Caki2 (cell line): ENCODE results near the gene PTTG2. TPM values are rescaled to one million over a fixed set of nuclear protein-coding genes. Genes with fewer than 3 reads are reported as not detected.

Source experiments
- DNase-seq: peaks from one replicate; pipeline ENCODE4 v3.0.0-alpha.2; 2015; ENCODE audit warnings: low read depth
- in situ Hi-C: cut with HindIII; loops from 2 replicates; pipeline ENCODE4 v1.10.0; 2016; ENCODE audit warnings: low sequenced_read_pairs, low pct_unique_long_range_greater_than_20kb, mixed read lengths
- total RNA-seq: library from RNA; depleted of rRNA; stranded (reverse); fragments of >200 nt; shearing (Covaris generic); gene quantifications from 2 replicates; pipeline ENCODE4 v1.2.3, GENCODE V29; 2014; ENCODE audit warnings: low replicate concordance

The PTTG2 gene
- total RNA-seq, 1 experiment from 2014 or later: not detected

GRCh38 chr4:37978248-37978924, 18.2 kb downstream of the PTTG2 start:
- DNase-seq: no peak
- in situ Hi-C loops: no loop called here

DNA sequence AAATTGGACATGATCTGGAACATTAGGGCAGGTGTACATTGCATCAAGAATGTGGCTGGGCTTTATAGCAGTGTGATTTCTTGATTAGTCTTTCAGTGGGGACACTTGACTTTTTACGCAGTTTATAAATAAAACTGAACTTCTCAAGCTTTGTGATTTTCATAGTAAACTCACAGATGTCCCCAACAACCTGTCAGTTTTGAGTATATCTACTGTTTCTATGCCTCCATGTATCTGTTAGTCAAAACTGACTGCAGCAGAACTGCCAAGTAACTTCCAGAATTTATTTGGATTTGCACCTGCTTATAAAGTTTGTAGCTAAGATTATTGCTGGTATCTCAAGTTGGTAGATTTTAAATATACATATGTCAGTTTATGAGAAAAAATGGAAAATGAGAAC, 20.0 kb downstream of the PTTG2 start:
- no peak for DNase-seq
- in situ Hi-C loops: no loop called here

DNA sequence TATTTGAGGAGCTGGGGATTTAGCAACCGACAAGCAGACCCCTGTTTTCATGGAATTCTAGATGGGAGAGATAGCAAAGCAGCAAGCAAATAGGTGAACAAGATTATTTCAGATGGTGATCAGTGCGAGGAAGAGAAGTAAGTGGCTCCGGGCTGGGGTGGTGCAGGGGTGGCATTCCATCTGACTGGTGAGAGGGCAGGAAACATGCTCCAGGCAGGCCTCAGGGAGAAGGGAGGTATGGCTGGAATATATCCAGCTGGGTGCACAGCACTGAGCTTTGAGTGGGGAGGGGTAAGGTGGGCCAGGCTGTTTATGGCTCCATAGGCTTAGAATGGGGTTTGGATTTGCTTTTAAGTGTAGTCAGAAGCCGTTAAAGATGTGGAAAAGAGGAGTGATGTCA, 21.2 kb downstream of the PTTG2 start:
- no peak for DNase-seq
- in situ Hi-C loops: no loop called here

- in situ Hi-C loops: no loop called here
- DNase-seq: no peak
Measured at GRCh38 chr4:37981844-37982720, 21.9 kb downstream of the PTTG2 start.

DNA sequence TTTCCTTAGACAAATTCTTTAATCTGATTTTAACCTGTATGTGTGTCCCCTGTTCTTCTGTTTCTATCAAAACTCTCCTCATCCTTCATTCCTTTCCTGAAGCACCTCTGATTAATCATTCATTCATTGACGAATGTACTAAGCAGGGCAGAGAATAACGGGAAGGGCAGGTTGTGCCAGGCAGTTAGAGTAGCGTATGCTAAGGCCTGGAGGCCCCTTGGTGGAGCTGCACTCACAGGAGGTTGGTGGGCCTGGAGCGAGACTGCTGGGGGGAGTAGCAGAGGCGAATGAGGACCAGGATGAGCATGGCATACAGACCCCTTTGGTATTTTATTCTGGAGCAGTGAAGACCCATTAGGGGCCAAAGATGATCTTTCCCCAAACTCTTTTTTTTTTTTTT, 22.5 kb downstream of the PTTG2 start:
- in situ Hi-C loops: no loop called here
- DNase-seq: no peak

- in situ Hi-C loops: no loop called here
Measured at GRCh38 chr4:37983951-37984350, 23.8 kb downstream of the PTTG2 start.

DNA sequence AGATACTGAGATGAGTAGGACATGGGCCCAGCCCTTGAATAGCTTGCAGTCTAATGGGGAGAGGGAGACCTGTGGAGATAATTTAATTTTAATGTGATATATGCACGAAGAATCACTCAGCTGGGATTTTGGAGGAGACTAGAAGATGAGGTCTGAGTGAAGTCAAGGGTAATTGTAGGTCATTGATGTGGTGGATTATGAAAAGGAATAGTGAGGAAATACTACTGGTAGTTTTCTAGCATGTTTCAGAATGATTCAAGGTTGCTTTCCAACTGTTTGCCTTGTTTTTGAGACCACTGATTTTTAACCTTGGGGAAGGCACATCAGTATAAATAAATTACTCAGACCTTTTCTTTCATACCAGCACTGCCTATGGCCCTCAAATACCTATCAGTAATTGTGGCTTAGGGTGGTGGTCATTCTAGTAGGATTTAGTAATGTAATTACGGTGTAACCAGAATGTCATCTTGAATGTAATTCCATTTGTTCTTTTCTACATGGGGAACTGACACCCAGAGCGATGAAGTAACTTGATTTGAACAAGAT, 25.6 kb downstream of the PTTG2 start:
- in situ Hi-C loops: no loop called here

More at GRCh38 chr4:37983951-37984350, 23.8 kb downstream of the PTTG2 start:
- no peak for DNase-seq

GRCh38 chr4:37988670-37989069, 28.5 kb downstream of the PTTG2 start:
- DNase-seq: no peak
- in situ Hi-C loops: no loop called here

More for the DNA sequence above, 25.6 kb downstream of the PTTG2 start:
- no peak for DNase-seq

DNA sequence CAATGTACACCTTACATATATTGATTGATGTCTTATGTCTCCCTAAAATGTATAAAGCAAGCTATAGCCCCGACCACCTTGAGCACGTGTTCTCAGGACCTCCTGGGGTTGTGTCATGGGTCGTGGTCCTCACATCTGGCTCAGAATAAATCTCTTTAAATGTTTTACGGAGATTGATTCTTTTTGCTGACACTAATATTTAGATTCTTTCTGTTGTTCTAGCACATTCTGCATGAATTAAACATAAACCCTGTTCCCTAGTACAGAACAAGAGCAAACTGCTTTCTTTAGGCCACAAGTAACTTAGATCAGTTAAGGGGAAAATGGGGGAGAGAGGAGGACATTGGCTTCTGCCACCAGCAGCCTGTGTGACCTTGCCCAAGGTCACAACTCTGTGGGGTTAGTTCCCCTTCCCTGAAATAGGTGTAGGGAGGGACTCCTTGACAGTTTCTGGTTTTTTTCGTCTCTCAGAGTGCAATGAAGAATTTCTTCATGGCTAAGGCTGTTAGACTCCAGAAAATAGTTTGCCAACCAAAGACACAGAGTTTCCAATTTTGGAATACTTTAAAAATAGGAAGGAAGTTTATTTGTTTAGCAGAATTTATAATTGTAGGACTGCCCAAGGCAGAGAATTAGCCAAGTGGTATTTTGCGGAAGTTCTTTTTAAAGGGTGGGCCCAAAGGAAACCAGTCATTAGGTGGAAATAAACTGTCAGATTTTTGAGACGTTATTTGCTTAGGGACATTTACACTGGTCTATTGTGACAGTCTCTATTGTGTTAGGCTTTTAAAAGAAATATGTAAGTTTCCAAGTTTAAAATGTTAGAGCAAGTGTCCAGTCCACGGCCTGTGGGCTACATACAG, 29.4 kb downstream of the PTTG2 start:
- no peak for DNase-seq
- in situ Hi-C loops: no loop called here

- DNase-seq: no peak
- in situ Hi-C loops: no loop called here
Measured at GRCh38 chr4:37990731-37991245, 30.6 kb downstream of the PTTG2 start.

DNA sequence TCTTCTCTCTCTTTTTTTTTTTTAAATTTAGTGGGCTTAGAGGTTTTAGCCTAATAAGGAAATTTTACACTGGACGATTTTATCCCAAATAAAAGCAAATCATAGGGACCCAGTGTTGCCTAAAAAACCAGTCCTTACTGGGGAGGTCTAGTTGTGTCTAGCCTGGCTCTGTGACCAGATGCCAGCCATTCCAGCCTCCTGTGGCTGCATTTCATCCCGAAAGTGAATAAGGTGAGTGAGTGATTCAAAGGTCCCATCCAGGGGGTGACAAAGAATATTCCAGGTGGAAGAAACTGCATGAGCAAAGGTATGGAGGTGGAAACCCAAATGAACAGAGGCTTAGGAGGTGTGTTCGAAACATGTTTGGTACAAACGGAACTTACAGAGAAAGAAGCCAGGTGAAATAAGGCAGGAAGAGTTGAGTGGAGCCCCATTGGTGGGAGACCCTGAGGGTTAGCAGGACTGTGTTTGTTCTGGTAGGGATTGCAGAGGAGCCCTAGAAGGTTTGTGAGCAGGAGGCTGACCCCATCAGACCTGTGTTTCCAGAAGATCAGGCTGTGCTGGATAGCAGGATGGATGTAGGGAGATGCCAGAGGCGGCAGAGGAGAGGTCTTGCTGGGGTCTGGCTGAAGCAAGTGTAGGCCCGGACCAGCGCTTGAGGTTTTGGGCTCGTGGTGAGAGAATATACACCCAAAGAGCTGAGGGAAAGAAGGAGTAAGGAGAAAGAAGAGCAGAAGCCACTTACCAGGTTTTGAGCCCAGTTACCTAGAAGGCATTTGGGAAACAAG, 31.6 kb downstream of the PTTG2 start:
- in situ Hi-C loops: no loop called here
- DNase-seq: no peak

DNA sequence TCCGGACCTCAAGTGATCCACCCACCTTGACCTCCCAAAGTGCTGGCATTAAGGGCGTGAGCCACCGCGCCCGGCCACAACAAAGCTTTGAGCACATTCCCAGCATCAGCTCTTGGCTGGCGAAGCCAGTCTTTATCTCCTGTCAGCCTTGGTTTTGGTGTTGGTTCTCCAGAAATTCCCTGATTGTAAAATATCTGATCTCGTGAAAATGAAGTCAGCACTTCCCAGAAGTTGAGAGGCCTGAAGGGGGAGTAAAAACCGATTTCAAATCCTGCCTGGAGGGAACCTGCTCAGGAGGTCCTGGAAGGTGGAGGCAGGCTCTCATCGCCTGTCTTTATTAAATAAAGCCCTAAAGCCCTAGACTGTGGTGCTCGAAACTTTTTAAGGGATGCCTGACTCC, 33.6 kb downstream of the PTTG2 start:
- no peak for DNase-seq

GRCh38 chr4:37994569-37994968, 34.4 kb downstream of the PTTG2 start:
- in situ Hi-C loops: no loop called here
- no peak for DNase-seq

More for the DNA sequence above, 33.6 kb downstream of the PTTG2 start:
- in situ Hi-C loops: no loop called here

DNA sequence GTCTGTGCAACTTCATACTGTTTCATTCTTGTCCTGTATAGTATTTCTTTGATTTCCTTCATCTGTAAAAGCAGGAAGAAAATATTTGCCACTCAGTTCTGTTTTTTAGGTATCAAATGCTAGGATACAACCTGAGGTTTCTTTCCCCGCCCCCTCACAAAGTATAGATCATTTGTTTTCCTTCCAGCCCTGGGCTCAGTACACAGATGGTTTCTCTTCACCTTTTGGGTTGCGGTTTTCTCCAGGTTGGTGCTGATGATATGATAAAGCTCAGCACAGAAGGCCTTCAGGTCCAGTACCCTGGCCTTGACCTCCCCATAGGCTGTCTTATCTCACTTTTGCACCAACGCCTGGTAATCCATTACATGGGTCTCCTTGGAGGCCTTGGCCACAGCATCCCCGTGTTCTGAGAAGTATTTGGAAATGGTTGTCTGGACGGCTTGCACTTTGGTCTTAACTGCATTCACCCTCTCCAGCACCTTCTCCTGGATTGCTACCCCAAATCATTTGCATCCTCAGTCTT, 35.2 kb downstream of the PTTG2 start:
- in situ Hi-C loops: no loop called here

DNA sequence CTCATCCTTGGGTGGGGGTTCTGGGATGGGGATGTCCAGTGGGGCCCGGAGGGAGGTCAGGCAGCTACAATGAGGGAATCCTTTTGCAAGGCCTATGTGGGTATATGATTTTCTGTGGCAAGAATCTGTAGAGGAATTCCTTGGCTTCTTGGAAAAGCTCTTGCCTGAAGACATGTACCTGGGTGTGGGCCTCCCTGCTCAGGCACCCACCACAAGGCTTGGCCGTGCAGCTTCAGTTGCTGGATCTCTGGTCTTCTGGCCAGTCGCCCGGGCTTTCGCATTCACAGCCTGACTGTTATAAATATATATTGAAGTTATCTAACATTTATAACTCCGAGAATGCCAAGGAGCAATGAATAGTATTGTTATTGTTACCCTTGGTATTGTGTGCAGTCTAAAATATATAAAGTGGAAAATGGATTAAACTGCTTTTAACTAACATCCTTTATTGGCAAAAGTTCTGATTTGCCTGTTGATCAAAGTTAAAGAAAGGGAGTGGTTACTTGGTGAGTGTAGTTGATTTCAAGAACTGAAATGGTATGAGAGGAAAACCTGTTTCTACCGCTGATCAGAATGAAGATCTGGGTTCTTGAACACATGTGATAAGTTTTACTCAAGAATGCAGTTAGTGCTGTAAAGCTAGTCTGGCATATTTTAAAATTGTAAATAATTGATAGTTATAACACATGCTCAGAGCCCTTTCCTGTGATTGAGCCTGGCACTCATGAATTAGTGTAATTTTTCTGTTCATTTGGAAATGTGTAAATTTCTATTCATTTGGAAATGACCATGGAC, 36.0 kb downstream of the PTTG2 start:
- no peak for DNase-seq
- in situ Hi-C loops: no loop called here

More for the DNA sequence above, 35.2 kb downstream of the PTTG2 start:
- DNase-seq: no peak

GRCh38 chr4:37998226-37998625, 38.0 kb downstream of the PTTG2 start:
- DNase-seq: no peak
- in situ Hi-C loops: no loop called here
